Measurements from ENCODE around the gene C11orf54. TPM values are rescaled to one million over a fixed set of nuclear protein-coding genes. Genes with fewer than 3 reads are reported as not detected.

C11orf54 gene
- total RNA-seq, 2 donors from 2014 or later = 20.2 to 32.0 TPM

- no peak overlapping the region for H3K27ac ChIP-seq
- DNase-seq (ENCODE audit: low spot score) = no peak
- no peak for ATAC-seq (ENCODE audit: insufficient number of reproducible peaks, low FRiP score, low read depth)
- no peak overlapping the region for H3K4me3 ChIP-seq
- H3K9me3 ChIP-seq = peaks cover 3% of the 10 kb centered on the region
- H3K27me3 ChIP-seq (replicated peaks; ENCODE audit: insufficient read depth) = no peaks in the 10 kb centered on the region
- H3K36me3 ChIP-seq = peaks cover 13% of the 10 kb centered on the region
- no peak for TF ChIP-seq CTCF (IDR thresholded peaks at IDR 0.05)
- no peaks in the 10 kb centered on the region for H3K4me1 ChIP-seq (ENCODE audit: control insufficient read depth in 1 of 2, low read depth in 2 of 2)
These were observed 37.2 kb upstream of the C11orf54 start for GRCh38 chr11:93704237-93704636.

DNA sequence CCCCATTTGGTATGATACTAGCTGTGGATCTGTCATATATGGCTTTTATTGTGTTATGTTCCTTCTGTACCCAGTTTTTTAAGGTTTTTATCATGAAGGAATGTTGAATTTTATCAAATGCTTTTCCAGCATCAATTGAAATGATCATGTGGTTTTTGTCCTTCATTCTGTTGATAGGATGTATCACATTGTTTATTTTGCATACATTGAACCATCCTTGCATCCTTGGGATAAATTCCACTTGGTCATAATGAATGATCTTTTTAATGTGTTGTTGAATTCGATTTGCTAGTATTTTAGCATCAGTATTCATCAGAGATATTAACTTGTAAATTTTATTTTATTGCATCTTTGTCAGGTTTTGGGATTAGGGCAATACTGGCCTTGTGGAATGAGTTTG is 31.2 kb upstream of the C11orf54 start:
- no peak for TF ChIP-seq CTCF (IDR thresholded peaks at IDR 0.05)
- H3K9me3 ChIP-seq = peaks cover 10% of the 10 kb centered on the region
- H3K27me3 ChIP-seq (replicated peaks; ENCODE audit: insufficient read depth) = no peaks in the 10 kb centered on the region
- ATAC-seq (ENCODE audit: insufficient number of reproducible peaks, low FRiP score, low read depth) = no peak
- H3K27ac ChIP-seq = no peak overlapping the region
- no peaks in the 10 kb centered on the region for H3K4me1 ChIP-seq (ENCODE audit: control insufficient read depth in 1 of 2, low read depth in 2 of 2)
- H3K4me3 ChIP-seq = no peak overlapping the region
- no peak for DNase-seq (ENCODE audit: low spot score)
- H3K36me3 ChIP-seq = peaks cover 29% of the 10 kb centered on the region

DNA sequence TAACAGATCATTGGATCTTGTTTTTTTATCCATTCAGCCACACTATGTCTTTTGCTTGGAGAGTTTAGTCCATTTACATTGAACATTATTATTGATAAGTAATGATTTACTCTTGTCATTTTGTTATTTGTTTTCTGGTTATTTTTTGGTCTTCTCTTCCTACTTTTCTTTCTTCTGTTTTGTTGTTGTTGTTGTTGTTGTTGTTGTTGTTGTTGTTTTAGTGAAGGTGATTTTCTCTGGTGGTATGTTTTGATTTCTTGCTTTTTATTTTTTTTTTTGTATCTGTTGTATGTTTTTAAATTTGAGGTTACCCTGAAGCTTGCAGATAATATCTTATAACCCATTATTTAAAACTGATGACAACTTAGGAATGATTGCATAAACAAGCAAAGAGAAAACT is 28.8 kb upstream of the C11orf54 start:
- TF ChIP-seq CTCF (IDR thresholded peaks at IDR 0.05) = no peak
- no peaks in the 10 kb centered on the region for H3K4me1 ChIP-seq (ENCODE audit: control insufficient read depth in 1 of 2, low read depth in 2 of 2)
- DNase-seq (ENCODE audit: low spot score) (no peak), ATAC-seq (ENCODE audit: insufficient number of reproducible peaks, low FRiP score, low read depth) (no peak)
- no peak overlapping the region for H3K27ac ChIP-seq
- H3K4me3 ChIP-seq = no peak overlapping the region
- peaks cover 28% of the 10 kb centered on the region for H3K36me3 ChIP-seq
- H3K27me3 ChIP-seq (replicated peaks; ENCODE audit: insufficient read depth) = no peaks in the 10 kb centered on the region
- H3K9me3 ChIP-seq = peaks cover 10% of the 10 kb centered on the region

DNA sequence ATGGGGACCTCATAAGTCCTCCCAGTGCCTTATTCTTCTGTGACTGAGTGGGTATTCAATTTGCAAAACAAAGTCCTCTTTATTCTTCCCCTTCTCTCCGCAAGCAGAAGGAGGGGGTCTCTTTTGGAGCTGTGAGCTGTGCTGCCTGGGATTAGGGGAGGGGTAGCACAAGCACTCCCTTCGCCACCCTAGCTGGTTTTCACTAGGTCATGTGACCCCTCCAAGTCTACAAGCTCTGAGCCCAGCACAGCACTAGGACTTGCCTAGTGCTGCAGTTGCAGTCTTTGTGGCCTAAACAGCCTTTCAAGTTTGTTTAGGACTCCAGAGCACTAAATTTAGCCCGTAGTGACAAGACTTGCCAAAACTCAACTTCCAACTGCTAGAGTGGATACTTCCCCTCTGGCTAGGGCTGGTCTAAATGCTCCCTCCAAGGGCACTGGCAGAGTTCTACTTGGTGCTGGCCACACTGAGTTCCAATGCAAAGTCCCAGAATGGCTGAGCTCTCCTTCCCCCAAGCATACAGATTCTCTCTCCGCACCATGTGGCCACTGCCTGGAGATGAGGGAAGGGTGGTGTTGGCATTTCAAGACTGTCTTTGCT is 25.6 kb upstream of the C11orf54 start:
- Histone ChIP-seq H3K4me1 (ENCODE audit: control insufficient read depth in 1 of 2, low read depth in 2 of 2) (no peaks in the 10 kb centered on the region), H3K9me3 (no peaks in the 10 kb centered on the region), H3K27me3 (replicated peaks; ENCODE audit: insufficient read depth) (no peaks in the 10 kb centered on the region), H3K4me3 (no peak overlapping the region), H3K27ac (no peak overlapping the region), H3K36me3 (peaks cover 19% of the 10 kb centered on the region)
- no peak for ATAC-seq (ENCODE audit: insufficient number of reproducible peaks, low FRiP score, low read depth)
- TF ChIP-seq CTCF (IDR thresholded peaks at IDR 0.05) = no peak
- no peak for DNase-seq (ENCODE audit: low spot score)

- TF ChIP-seq CTCF (IDR thresholded peaks at IDR 0.05) = no peak
- Histone ChIP-seq H3K36me3 (peaks cover 21% of the 10 kb centered on the region), H3K9me3 (no peaks in the 10 kb centered on the region), H3K27ac (no peak overlapping the region), H3K4me3 (no peak overlapping the region), H3K27me3 (replicated peaks; ENCODE audit: insufficient read depth) (no peaks in the 10 kb centered on the region), H3K4me1 (ENCODE audit: control insufficient read depth in 1 of 2, low read depth in 2 of 2) (no peaks in the 10 kb centered on the region)
- no peak for DNase-seq (ENCODE audit: low spot score)
- ATAC-seq (ENCODE audit: insufficient number of reproducible peaks, low FRiP score, low read depth) = no peak
These were observed 24.0 kb upstream of the C11orf54 start for GRCh38 chr11:93717501-93717900.
